Esophagus muscularis mucosa (tissue), 4 donors: ENCODE results near the gene LCNL1. TPM values are rescaled to one million over a fixed set of nuclear protein-coding genes. Genes with fewer than 3 reads are reported as not detected.

Source experiments
- DNase-seq: peaks from one replicate; pipeline ENCODE4 v3.0.0-alpha.2; 2017; ENCODE audit errors: extremely low spot score
- H3K27ac ChIP-seq, 4 donors: fragments of 200-600 bp; sonication (generic); replicated peaks in 1 of 4; 1 replicate in 3 of 4; 2 replicates in 1 of 4; pipeline ENCODE4 v1.5.1; 2016 to 2019; ENCODE audit warnings: mild to moderate bottlenecking in 1 of 4
- H3K27me3 ChIP-seq, 4 donors: fragments of 200-600 bp; sonication (generic); one replicate each; pipeline versions ENCODE4 v1.5.1 to v1.6.0; 2016 to 2019
- H3K36me3 ChIP-seq, 4 donors: fragments of 200-600 bp; sonication (generic); one replicate each; pipeline ENCODE4 v1.5.1; 2016 to 2019
- H3K4me1 ChIP-seq, 4 donors: fragments of 200-600 bp; sonication (generic); one replicate each; pipeline ENCODE4 v1.5.1; 2016 to 2019
- H3K4me3 ChIP-seq, 4 donors: fragments of 200-600 bp; sonication (generic); 1 replicate in 2 of 4; 2 replicates in 2 of 4; pipeline ENCODE4 v1.5.1; 2016 to 2019; ENCODE audit warnings: mild to moderate bottlenecking in 4 of 4, moderate library complexity in 1 of 4
- H3K9me3 ChIP-seq, 4 donors: fragments of 200-600 bp; sonication (generic); 1 replicate in 3 of 4; 2 replicates in 1 of 4; pipeline ENCODE4 v1.5.1; 2016 to 2019
- EP300 ChIP-seq: sonication (generic); formaldehyde crosslinking; IDR thresholded peaks from one replicate; pipeline ENCODE4 v1.6.1; 2017; ENCODE audit warnings: antibody characterized with exemption
- POLR2A ChIP-seq: fragments of 450-650 bp; IDR thresholded peaks from one replicate; pipeline ENCODE4 v1.6.1; 2017; ENCODE audit warnings: antibody characterized with exemption, moderate library complexity, mild to moderate bottlenecking, low read depth
- POLR2AphosphoS5 ChIP-seq, 2 donors: sonication (generic); formaldehyde crosslinking; IDR thresholded peaks; one replicate each; pipeline ENCODE4 v1.6.1; 2017; ENCODE audit warnings: antibody characterized with exemption in 2 of 2
- WGBS: methylation state at CpG from one replicate; pipeline ENCODE4 v1.1.5; 2018; 5-methylcytosine and 5-hydroxymethylcytosine counted together
- intact Hi-C: fragments of 100-400 bp; cut with DNase I; formaldehyde crosslinking; loops from one replicate; pipeline ENCODE4 v1.15.1; 2023
- total RNA-seq, 4 donors: library from RNA; depleted of rRNA; stranded (reverse); fragments of >200 nt; gene quantifications; one replicate each; pipeline versions ENCODE4 v1.1.0 to v1.2.1, GENCODE V29; 2016
- TF ChIP-seq, protein P1 (sequence below), 3 experiments: fragments of 200-600 bp in 2 of 3; fragments of 450-650 bp in 1 of 3; sonication (generic) in 2 of 3; IDR thresholded peaks; one replicate each; pipeline ENCODE4 v1.5.1; 2017 to 2019; ENCODE audit warnings: antibody characterized with exemption in 3 of 3, mild to moderate bottlenecking in 2 of 3, moderate library complexity in 1 of 3

LCNL1 gene
- total RNA-seq, 4 donors from 2014 or later: 0.11 to 0.42 (median 0.39) TPM; not detected in 1

DNA sequence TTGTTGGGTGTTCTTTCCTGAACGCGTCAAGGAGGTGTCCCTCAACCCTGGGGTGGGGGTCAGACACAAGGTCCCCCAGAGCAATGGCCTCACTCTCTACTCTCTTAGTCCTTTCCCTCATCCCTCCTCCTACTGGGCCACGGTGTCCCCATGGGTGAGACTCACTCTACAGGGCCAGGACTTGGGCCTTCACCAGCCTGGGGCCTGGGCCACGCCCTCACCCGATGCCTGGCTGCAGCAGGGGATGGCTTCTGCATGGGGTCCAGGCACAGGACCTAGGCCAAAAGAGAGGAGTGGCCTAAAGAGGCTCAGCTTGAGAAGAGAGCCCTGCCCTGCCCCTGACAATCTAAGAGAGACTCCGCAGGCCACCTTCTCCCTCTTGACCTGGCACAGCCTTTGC lies 24.9 kb upstream of the LCNL1 start:
- peaks cover 0 to 15% (median 0%) of the 10 kb centered on the region in 4 donors for H3K27me3 ChIP-seq
- H3K4me3 ChIP-seq: no peak overlapping the region
- peaks cover 0 to 9% (median 4%) of the 10 kb centered on the region in 4 donors for H3K4me1 ChIP-seq
- no peak for TF ChIP-seq POLR2A
- TF ChIP-seq, protein P1, sequence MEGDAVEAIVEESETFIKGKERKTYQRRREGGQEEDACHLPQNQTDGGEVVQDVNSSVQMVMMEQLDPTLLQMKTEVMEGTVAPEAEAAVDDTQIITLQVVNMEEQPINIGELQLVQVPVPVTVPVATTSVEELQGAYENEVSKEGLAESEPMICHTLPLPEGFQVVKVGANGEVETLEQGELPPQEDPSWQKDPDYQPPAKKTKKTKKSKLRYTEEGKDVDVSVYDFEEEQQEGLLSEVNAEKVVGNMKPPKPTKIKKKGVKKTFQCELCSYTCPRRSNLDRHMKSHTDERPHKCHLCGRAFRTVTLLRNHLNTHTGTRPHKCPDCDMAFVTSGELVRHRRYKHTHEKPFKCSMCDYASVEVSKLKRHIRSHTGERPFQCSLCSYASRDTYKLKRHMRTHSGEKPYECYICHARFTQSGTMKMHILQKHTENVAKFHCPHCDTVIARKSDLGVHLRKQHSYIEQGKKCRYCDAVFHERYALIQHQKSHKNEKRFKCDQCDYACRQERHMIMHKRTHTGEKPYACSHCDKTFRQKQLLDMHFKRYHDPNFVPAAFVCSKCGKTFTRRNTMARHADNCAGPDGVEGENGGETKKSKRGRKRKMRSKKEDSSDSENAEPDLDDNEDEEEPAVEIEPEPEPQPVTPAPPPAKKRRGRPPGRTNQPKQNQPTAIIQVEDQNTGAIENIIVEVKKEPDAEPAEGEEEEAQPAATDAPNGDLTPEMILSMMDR (IDR thresholded peaks at IDR 0.05): no peak
- no peak for TF ChIP-seq EP300
- TF ChIP-seq POLR2AphosphoS5 (IDR thresholded peaks at IDR 0.05): no peak
- H3K36me3 ChIP-seq: no peaks in the 10 kb centered on the region
- no peak overlapping the region for H3K27ac ChIP-seq
- no peak for DNase-seq
- intact Hi-C loops: no loop called here
- H3K9me3 ChIP-seq: no peaks in the 10 kb centered on the region
- WGBS: 94% methylated on average over 6 of the region's 6 CpGs

DNA sequence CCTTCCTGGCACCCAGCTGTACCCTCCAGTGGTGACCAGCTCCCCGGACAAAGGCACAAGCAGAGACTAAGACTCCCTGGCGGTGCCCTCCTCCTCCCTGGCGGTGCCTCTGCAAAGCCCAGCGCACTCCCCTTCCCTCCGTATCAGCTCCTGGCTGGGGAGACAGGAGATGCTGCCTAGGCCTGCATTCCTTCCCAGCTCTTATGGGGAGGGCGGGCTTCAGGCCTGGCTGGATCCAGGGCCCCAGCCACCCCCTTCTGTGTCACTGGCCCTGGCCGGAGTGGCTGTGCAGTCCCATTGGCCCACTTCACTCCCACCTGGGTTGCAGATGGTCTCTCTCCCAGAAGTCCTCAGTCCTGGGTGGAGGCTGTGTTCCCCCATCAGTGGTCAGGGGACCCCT lies 24.3 kb upstream of the LCNL1 start:
- H3K9me3 ChIP-seq: no peaks in the 10 kb centered on the region
- TF ChIP-seq POLR2A: no peak
- TF ChIP-seq EP300: no peak
- no peak for TF ChIP-seq POLR2AphosphoS5 (IDR thresholded peaks at IDR 0.05)
- TF ChIP-seq, protein P1 (IDR thresholded peaks at IDR 0.05): no peak

DNA sequence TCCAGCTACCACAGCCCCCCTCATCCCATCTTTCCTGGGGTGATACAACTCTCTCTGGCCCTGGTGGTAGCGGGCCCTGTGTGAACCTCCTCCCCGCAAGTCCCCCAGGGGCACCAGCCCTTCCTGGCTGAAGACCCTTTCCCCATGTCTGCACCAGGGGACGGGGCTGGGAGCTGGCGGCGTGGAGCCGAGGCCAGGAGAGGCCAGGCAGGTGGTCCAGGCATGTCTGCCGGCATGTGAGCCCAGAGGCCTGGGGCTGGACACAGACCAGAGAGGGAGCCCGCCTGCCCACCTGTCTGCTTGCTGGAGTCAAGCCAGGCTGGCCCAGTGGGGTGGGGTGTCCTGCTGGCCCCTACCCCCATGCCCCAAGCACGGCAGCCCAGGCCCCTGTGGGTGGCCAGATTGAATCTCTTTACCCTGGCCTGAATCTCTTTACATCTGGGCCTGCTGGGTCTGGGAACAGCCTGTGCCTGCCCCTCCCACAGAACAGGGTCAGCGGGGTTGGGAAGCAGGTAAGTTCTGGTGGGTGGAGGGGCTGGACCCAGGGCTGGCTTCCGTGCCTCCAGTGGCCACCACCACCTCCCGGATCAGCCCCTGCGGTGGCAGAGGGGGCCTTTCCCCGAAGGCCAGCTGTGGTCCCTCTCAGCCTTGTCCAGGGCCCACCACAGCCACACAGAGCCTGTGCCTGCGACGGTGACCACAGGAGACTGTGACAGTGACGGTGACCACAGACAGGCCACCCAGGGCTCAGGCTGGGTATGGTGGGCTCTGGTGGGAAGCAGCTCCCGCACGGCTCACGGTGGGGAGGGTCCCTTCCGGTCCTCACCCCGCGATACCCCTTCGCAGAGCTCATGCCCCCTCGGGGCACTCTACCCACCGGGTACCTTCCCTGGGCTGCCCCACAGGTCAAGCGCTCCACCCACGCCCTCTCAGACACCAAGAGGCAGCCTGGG lies 23.6 kb upstream of the LCNL1 start:
- Histone ChIP-seq H3K9me3 (no peaks in the 10 kb centered on the region), H3K4me1 (peaks cover 3 to 10% (median 5%) of the 10 kb centered on the region in 4 donors), H3K36me3 (no peaks in the 10 kb centered on the region), H3K4me3 (no peak overlapping the region), H3K27ac (no peak overlapping the region), H3K27me3 (peaks cover 0 to 21% (median 0%) of the 10 kb centered on the region in 4 donors)
- TF ChIP-seq EP300 (no peak), POLR2A (no peak), POLR2AphosphoS5 (IDR thresholded peaks at IDR 0.05) (no peak)
- TF ChIP-seq, protein P1 (IDR thresholded peaks at IDR 0.05): no peak
- intact Hi-C loops: no loop called here
- DNase-seq: no peak
- 89% methylated on average over 21 of the region's 28 CpGs for WGBS

More for the DNA sequence above, 24.3 kb upstream of the LCNL1 start:
- H3K36me3 ChIP-seq: no peaks in the 10 kb centered on the region
- H3K4me3 ChIP-seq: no peak overlapping the region
- no peak for DNase-seq
- peaks cover 0 to 9% (median 4%) of the 10 kb centered on the region in 4 donors for H3K4me1 ChIP-seq
- intact Hi-C loops: no loop called here
- H3K27ac ChIP-seq: no peak overlapping the region
- H3K27me3 ChIP-seq: peaks cover 0 to 15% (median 0%) of the 10 kb centered on the region in 4 donors
- 93% methylated on average over 6 of the region's 7 CpGs for WGBS

DNA sequence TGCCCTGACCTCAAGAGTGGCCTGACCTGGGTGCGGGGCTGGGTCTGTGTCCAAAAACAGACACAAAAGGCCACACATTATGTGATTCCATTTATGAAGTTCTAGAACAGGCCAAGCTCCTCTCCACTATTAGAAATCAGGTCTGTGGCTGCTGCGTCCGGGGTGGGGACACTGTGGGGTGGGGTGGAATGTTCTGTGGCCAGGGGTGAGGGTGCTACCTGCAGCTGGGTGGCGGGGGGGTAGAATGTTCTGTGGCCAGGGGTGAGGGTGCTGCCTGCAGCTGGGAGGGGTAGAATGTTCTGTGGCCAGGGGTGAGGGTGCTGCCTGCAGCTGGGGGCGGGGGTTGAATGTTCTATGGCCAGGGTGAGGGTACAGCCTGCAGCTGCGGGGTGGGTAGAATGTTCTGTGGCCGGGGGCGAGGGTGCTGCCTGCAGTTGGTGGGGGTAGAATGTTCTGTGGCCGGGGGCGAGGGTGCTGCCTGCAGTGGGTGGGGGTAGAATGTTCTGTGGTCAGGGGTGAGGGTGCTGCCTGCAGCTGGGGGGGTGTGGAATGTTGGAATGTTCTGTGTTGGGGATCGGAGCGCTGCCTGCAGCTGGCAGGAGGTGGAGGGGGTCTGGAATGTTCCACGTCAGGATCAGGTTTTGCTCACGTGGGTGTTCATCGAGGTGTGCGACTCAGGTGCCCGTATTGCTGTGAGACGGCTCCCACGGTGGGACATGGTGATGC lies 22.4 kb upstream of the LCNL1 start:
- Histone ChIP-seq H3K27ac (no peak overlapping the region), H3K27me3 (peaks cover 0 to 27% (median 0%) of the 10 kb centered on the region in 4 donors), H3K36me3 (no peaks in the 10 kb centered on the region), H3K9me3 (no peaks in the 10 kb centered on the region), H3K4me3 (no peak overlapping the region), H3K4me1 (peaks cover 6 to 16% (median 12%) of the 10 kb centered on the region in 4 donors)
- 83% methylated on average over 19 of the region's 19 CpGs for WGBS
- intact Hi-C loops: no loop called here
- no peak for DNase-seq
- TF ChIP-seq POLR2A (no peak), EP300 (no peak), POLR2AphosphoS5 (IDR thresholded peaks at IDR 0.05) (no peak)

DNA sequence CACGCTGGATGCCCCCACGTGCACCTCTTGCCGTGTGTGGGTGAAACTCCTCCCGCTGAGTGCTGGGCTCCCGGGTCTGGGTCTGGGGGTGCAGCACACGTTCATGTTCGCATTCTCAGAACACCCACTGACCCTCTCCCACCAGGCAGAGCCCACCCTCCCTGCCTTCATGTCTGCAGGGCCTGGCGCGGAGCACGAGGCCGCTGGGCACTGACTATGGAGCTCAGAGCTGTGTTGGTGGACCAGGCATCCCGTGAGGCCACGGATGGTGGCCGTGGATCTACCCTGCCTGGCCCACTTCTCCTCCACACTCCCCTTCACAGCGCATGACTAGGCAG lies 21.9 kb upstream of the LCNL1 start:
- intact Hi-C loops: no loop called here
- Histone ChIP-seq H3K36me3 (no peaks in the 10 kb centered on the region), H3K4me1 (peaks cover 6 to 19% (median 14%) of the 10 kb centered on the region in 4 donors), H3K27ac (no peak overlapping the region), H3K27me3 (peaks cover 0 to 32% (median 0%) of the 10 kb centered on the region in 4 donors), H3K9me3 (no peaks in the 10 kb centered on the region), H3K4me3 (no peak overlapping the region)
- TF ChIP-seq POLR2A (no peak), EP300 (no peak), POLR2AphosphoS5 (IDR thresholded peaks at IDR 0.05) (no peak)
- TF ChIP-seq, protein P1 (IDR thresholded peaks at IDR 0.05): no peak
- 81% methylated on average over 14 of the region's 15 CpGs for WGBS
- DNase-seq: no peak
